Psoas muscle (tissue), 8 donors: Measurements from ENCODE around the gene PTCH2. TPM values are rescaled to one million over a fixed set of nuclear protein-coding genes. Genes with fewer than 3 reads are reported as not detected.

Experiments
- ATAC-seq, 4 donors: fragments of 200-7000 bp; cut with Tn5 transposase; one replicate each; pipeline ENCODE4 v1.9.1; 2020; ENCODE audit warnings: moderate library complexity in 3 of 4, mild to moderate bottlenecking in 2 of 4
- DNase-seq, 2 donors: peaks; one replicate each; pipeline ENCODE4 v3.0.0-alpha.2; 2020
- H3K27ac ChIP-seq: fragments of 200-600 bp; one replicate; pipeline ENCODE4 v1.8.0; 2022
- H3K27me3 ChIP-seq, 3 donors: fragments of 200-600 bp in 1 of 3; one replicate each; pipeline versions ENCODE4 v1.6.1 to v1.8.0; 2013 to 2022; ENCODE audit warnings: low read length in 2 of 3, mild to moderate bottlenecking in 2 of 3, moderate library complexity in 1 of 3; ENCODE audit not compliant: insufficient read depth in 3 of 3
- H3K36me3 ChIP-seq, 2 donors: fragments of 200-600 bp in 1 of 2; one replicate each; pipeline versions ENCODE4 v1.6.1 to v1.8.0; 2013 to 2022; ENCODE audit warnings: low read depth in 1 of 2, mild to moderate bottlenecking in 1 of 2, moderate library complexity in 1 of 2; ENCODE audit not compliant: insufficient read depth in 1 of 2
- H3K4me1 ChIP-seq: fragments of 200-600 bp; one replicate; pipeline ENCODE4 v1.8.0; 2022
- H3K4me3 ChIP-seq: fragments of 200-600 bp; one replicate; pipeline ENCODE4 v1.8.0; 2022; ENCODE audit warnings: mild to moderate bottlenecking
- H3K9me3 ChIP-seq: fragments of 200-600 bp; one replicate; pipeline ENCODE4 v1.8.0; 2022
- CTCF ChIP-seq: fragments of 200-600 bp; IDR thresholded peaks from one replicate; pipeline ENCODE4 v1.8.0; 2022; ENCODE audit warnings: antibody characterized with exemption
- WGBS, 3 donors: extraction: QIAGEN DNeasy Blood & Tissue Kit; methylation state at CpG; one replicate each; pipeline versions ENCODE4 v1.1.6 to v1.1.7; 2013; 5-methylcytosine and 5-hydroxymethylcytosine counted together
- intact Hi-C, 2 donors: fragments of 100-400 bp; cut with DNase I; formaldehyde crosslinking; loops; one replicate each; pipeline versions ENCODE4 v1.11.0 to v1.14.2; 2022
- polyA plus RNA-seq, 3 donors: library from polyadenylated mRNA; stranded (reverse); fragments of 200-250 nt; gene quantifications; one replicate each; pipeline ENCODE4 v1.2.3, GENCODE V29; 2013
- total RNA-seq, 4 donors: library from RNA; stranded (reverse); fragmentation: NEBNext Ultra II Directional in 2 of 4; extraction: Animal tissue kit (Norgen Biotek cat#: 25700) in 2 of 4; gene quantifications; one replicate each; pipeline versions ENCODE4 v1.2.1 to v1.2.4, GENCODE V29; 2021 to 2023
- donor health status: healthy with polysubstance abuse.
- donor health status: DM: no; HTN: no; CAD: no; lungs with moderate emphysema.
- donor health status: Bipolar disorder and iron deficiency.
- donor health status: healthy.
- donor health status: DM: yes; HTN: yes; CAD: no.
- donor health status: DM: no; HTN: no; CAD: no.
- donor health status: DM: no; HTN: no; CAD: no.
- donor health status: DM: yes; HTN: yes; CAD: no.

The PTCH2 gene
- total and polyA plus RNA-seq, 7 donors: 0.12 to 1.0 (median 0.35) TPM

GRCh38 chr1:44854970-44855369 is 11.9 kb upstream of the PTCH2 start:
- WGBS, 3 donors: 83 to 87% (median 86%) methylated on average over 1 of the region's 1 CpG
- H3K36me3 ChIP-seq: peaks cover 3 to 75% of the 10 kb centered on the region in 2 donors
- H3K4me3 ChIP-seq: no peak overlapping the region
- H3K4me1 ChIP-seq: no peaks in the 10 kb centered on the region
- no peak for TF ChIP-seq CTCF
- no peak for ATAC-seq
- intact Hi-C loops: no loop called here
- no peaks in the 10 kb centered on the region for H3K27me3 ChIP-seq
- H3K9me3 ChIP-seq: no peaks in the 10 kb centered on the region
- no peak overlapping the region for H3K27ac ChIP-seq
- no peak for DNase-seq

GRCh38 chr1:44853201-44853600 is 10.1 kb upstream of the PTCH2 start:
- TF ChIP-seq CTCF: no peak

GRCh38 chr1:44851308-44851707 is 8.3 kb upstream of the PTCH2 start:
- Histone ChIP-seq H3K27ac (no peak overlapping the region), H3K27me3 (no peaks in the 10 kb centered on the region), H3K9me3 (no peaks in the 10 kb centered on the region), H3K4me1 (no peaks in the 10 kb centered on the region), H3K4me3 (no peak overlapping the region), H3K36me3 (peaks cover 2 to 58% of the 10 kb centered on the region in 2 donors)
- ATAC-seq: no peak
- intact Hi-C loops: no loop called here
- 93 to 100% (median 94%) methylated on average over 1 of the region's 1 CpG for WGBS, 3 donors
- DNase-seq: no peak
- TF ChIP-seq CTCF: no peak

More at GRCh38 chr1:44853201-44853600, 10.1 kb upstream of the PTCH2 start:
- no peak for ATAC-seq
- Histone ChIP-seq H3K36me3 (peaks cover 3 to 76% of the 10 kb centered on the region in 2 donors), H3K27ac (no peak overlapping the region), H3K9me3 (no peaks in the 10 kb centered on the region), H3K27me3 (no peaks in the 10 kb centered on the region), H3K4me1 (no peaks in the 10 kb centered on the region), H3K4me3 (no peak overlapping the region)
- intact Hi-C loops: no loop called here
- peak in 1 of 2 donors; percentile 15 for DNase-seq
- 95 to 98% (median 97%) methylated on average over 6 of the region's 6 CpGs for WGBS, 3 donors

DNA sequence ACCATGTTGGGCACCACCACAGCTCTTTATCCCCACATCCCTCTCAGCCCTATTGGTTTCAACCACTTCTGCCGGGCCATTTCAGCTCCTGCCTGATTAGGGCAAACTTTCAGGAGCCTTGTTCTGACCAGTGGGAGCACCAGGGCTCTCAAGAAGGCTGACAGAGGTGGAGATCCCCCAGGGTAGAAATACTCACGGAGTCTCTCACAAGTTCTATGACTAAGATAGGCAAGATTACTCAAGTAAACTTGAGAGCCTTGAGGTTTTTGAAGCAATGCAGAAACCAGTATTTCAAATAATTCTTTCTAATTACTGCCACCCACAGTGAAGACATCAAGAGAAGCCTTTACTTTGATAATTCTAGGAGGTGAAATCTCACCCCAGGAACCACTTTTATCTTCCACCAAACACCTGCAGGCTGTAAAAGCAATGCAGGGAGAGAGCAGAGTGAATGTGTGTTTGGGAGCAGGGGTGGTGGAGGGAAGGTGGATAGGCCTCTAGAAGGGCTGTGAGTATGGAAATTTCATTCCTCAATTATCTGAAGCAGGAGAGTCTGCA is 6.6 kb upstream of the PTCH2 start:
- 75 to 90% (median 80%) methylated on average over 2 of the region's 2 CpGs for WGBS, 3 donors
- Histone ChIP-seq H3K4me1 (no peaks in the 10 kb centered on the region), H3K27me3 (no peaks in the 10 kb centered on the region), H3K36me3 (peaks cover 2 to 41% of the 10 kb centered on the region in 2 donors), H3K9me3 (no peaks in the 10 kb centered on the region), H3K4me3 (no peak overlapping the region), H3K27ac (no peak overlapping the region)
- DNase-seq: no peak
- no peak for TF ChIP-seq CTCF
- intact Hi-C loops: no loop called here
- ATAC-seq: no peak
